SKM-1 treated with dmso at 0.1 percent for 144 hours (cell line): ENCODE data around the gene KLKB1.

ENCODE experiments used
- DNase-seq: peaks from one replicate; lab custom pipeline; 2025; ENCODE audit not compliant: unreplicated experiment; lab: John Stamatoyannopoulos, UW

The KLKB1 gene

DNA sequence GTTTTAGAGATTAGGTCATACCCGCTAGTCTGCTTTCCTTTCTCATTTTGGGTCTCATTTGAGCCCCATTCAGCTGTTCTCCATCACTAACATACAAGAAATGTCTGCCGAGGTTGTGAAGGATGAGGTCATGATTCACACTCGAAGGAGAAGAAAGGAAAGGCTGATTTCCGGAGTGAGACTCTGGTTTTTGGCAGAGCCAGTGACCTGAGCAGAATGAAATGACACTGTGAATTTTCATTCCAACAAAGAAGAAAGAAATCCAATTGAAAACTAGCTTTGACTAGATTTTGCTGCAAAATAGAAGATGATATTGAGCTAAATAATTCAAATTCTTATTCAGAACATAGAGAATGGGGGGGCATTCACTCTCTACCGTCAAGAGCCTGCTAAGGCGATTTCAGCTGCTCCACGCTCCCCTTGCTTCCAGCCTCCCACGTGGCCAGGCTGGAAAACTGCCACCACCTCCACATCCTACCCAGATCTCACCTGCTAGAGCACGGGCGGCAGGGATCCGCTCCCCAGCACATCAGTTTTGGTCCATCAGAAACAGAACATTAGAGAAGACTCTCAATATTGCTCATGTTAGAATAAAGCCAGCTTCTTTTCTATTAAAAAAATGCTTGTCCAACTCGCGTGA, 77.7 kb downstream of the KLKB1 start:
- DNase-seq = no peak

DNA sequence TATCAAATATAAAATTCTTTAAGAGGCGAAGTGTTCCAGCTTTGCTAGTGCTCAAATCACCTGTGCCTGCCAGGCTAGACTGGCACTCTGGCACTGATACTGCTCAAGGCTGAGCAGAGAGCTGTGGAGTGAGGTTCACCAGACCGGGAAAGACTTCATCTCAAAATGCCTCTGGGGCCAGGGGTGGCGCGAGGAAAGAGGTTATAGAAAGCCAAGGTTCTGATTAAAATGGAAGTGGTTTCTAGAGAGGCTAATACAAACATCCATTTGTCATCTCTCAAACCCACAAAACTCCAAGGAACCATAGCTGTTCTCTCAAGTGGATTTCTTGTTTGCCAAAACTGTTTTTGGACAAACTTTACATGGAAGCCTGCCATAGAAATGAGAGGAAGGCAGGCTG, 80.2 kb downstream of the KLKB1 start:
- no peak for DNase-seq

DNA sequence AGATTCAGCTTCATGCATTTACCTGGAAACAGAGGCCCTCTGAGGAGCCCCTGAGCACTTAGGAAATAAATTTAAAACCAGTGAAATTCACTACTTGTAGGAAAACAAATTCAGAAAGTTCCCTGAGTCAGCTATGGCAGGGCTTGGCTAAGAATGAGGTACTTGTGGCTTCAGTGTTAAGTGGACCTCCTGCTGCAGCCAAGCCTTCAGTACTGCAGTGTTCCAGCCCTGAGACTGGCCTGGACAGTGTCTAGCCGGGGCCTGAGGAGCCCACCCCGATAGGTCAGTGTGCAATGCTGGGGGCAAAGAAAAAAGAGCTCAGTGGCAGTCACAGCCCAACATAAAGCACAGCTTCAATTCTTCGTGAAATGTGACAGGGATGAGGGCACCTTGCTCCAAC, 80.6 kb downstream of the KLKB1 start:
- no peak for DNase-seq
